Trophoblast cell (in vitro differentiated cells and primary cell): ENCODE data around the gene CAMK2B.

Experiments
- DNase-seq, 2 donors: peaks; one replicate each; pipeline ENCODE4 v3.0.0-alpha.2; 2016
- H2AFZ ChIP-seq: 2 replicates; pipeline ENCODE4 v1.6.1; 2013; ENCODE audit warnings: low read length, moderate library complexity, mild to moderate bottlenecking; ENCODE audit not compliant: insufficient read depth, poor library complexity
- H2AK5ac ChIP-seq: 2 replicates; pipeline ENCODE4 v1.6.1; 2013; ENCODE audit warnings: mild to moderate bottlenecking, low read length
- H2BK120ac ChIP-seq: 2 replicates; pipeline ENCODE4 v1.6.1; 2013; ENCODE audit warnings: low read length, mild to moderate bottlenecking, moderate library complexity; ENCODE audit not compliant: insufficient read depth, poor library complexity
- H2BK12ac ChIP-seq: 2 replicates; pipeline ENCODE4 v1.6.1; 2013; ENCODE audit warnings: mild to moderate bottlenecking, low read length, moderate library complexity
- H2BK5ac ChIP-seq: 2 replicates; pipeline ENCODE4 v1.6.1; 2013; ENCODE audit warnings: low read length, low read depth, moderate library complexity, mild to moderate bottlenecking; ENCODE audit not compliant: poor library complexity
- H3K14ac ChIP-seq: 2 replicates; pipeline ENCODE4 v1.6.1; 2013; ENCODE audit warnings: mild to moderate bottlenecking, low read length
- H3K18ac ChIP-seq: 2 replicates; pipeline ENCODE4 v1.6.1; 2013; ENCODE audit warnings: mild to moderate bottlenecking, low read length
- H3K23ac ChIP-seq: 2 replicates; pipeline ENCODE4 v1.6.1; 2013; ENCODE audit warnings: low read length
- H3K27ac ChIP-seq: 2 replicates; pipeline ENCODE4 v1.5.1; 2013; ENCODE audit warnings: low read depth, mild to moderate bottlenecking, inconsistent platforms, low read length, moderate library complexity
- H3K27me3 ChIP-seq: 2 replicates; pipeline ENCODE4 v1.6.1; 2013; ENCODE audit warnings: inconsistent platforms, mild to moderate bottlenecking, low read length, moderate library complexity; ENCODE audit not compliant: insufficient read depth
- H3K36me3 ChIP-seq, 2 experiments: 1 replicate in 1 of 2; 2 replicates in 1 of 2; pipeline ENCODE4 v1.6.1; 2013; ENCODE audit warnings: low read length in 2 of 2, mild to moderate bottlenecking in 2 of 2, moderate library complexity in 1 of 2; ENCODE audit not compliant: insufficient read depth in 2 of 2, control insufficient read depth in 1 of 2
- H3K4ac ChIP-seq: 2 replicates; pipeline ENCODE4 v1.6.1; 2013; ENCODE audit warnings: low read depth, mild to moderate bottlenecking, low read length, moderate library complexity
- H3K4me1 ChIP-seq, 2 experiments: 1 replicate in 1 of 2; 2 replicates in 1 of 2; pipeline ENCODE4 v1.6.1; 2013; ENCODE audit warnings: low read length in 2 of 2, mild to moderate bottlenecking in 2 of 2, moderate library complexity in 1 of 2; ENCODE audit not compliant: insufficient read depth in 2 of 2, control insufficient read depth in 1 of 2
- H3K4me2 ChIP-seq: 2 replicates; pipeline ENCODE4 v1.6.1; 2013; ENCODE audit warnings: inconsistent platforms, mild to moderate bottlenecking, low read length, moderate library complexity
- H3K4me3 ChIP-seq: 2 replicates; pipeline ENCODE4 v1.5.1; 2013; ENCODE audit warnings: mild to moderate bottlenecking, low read depth, low read length, inconsistent platforms
- H3K79me1 ChIP-seq: one replicate; pipeline ENCODE4 v1.6.1; 2013; ENCODE audit warnings: low read length
- H3K79me2 ChIP-seq: 2 replicates; pipeline ENCODE4 v1.6.1; 2013; ENCODE audit warnings: low read length, mild to moderate bottlenecking; ENCODE audit not compliant: control insufficient read depth, insufficient read depth, poor library complexity
- H3K9ac ChIP-seq: 2 replicates; pipeline ENCODE4 v1.6.1; 2013; ENCODE audit warnings: mild to moderate bottlenecking, low read length
- H3K9me3 ChIP-seq: 2 replicates; pipeline ENCODE4 v1.6.1; 2013; ENCODE audit warnings: low read depth, mild to moderate bottlenecking, control low read depth, inconsistent platforms, low read length; ENCODE audit not compliant: insufficient read depth
- H4K12ac ChIP-seq: 2 replicates; pipeline ENCODE4 v1.6.1; 2013; ENCODE audit warnings: low read depth, mild to moderate bottlenecking, low read length, moderate library complexity
- H4K8ac ChIP-seq: 2 replicates; pipeline ENCODE4 v1.6.1; 2013; ENCODE audit warnings: low read depth, mild to moderate bottlenecking, low read length, moderate library complexity
- H4K91ac ChIP-seq: one replicate; pipeline ENCODE4 v1.6.1; 2013; ENCODE audit warnings: low read depth, mild to moderate bottlenecking, low read length, moderate library complexity
- WGBS: extraction: QIAGEN DNeasy Blood & Tissue Kit; methylation state at CpG from one replicate; pipeline ENCODE4 v1.1.7; 2013; ENCODE audit warnings: missing lambda C conversion rate; ENCODE audit not compliant: insufficient read length, insufficient coverage; ENCODE audit errors: extremely low coverage; 5-methylcytosine and 5-hydroxymethylcytosine counted together

CAMK2B gene

GRCh38 chr7:44284216-44284615 is 41.2 kb downstream of the CAMK2B start:
- Histone ChIP-seq H3K79me2 (no peaks in the 10 kb centered on the region), H2BK5ac (no peak overlapping the region), H3K4ac (no peak overlapping the region), H2AK5ac (no peak overlapping the region), H2AFZ (no peak overlapping the region), H3K36me3 (no peaks in the 10 kb centered on the region), H3K4me3 (no peak overlapping the region), H3K27me3 (no peaks in the 10 kb centered on the region), H3K27ac (no peak overlapping the region), H4K12ac (no peak overlapping the region), H3K23ac (no peak overlapping the region), H3K18ac (no peak overlapping the region), H4K91ac (no peak overlapping the region), H3K79me1 (no peaks in the 10 kb centered on the region), H2BK12ac (no peak overlapping the region), H3K9ac (no peak overlapping the region), H2BK120ac (no peak overlapping the region), H4K8ac (no peak overlapping the region), H3K4me1 (no peaks in the 10 kb centered on the region), H3K9me3 (peaks cover 2% of the 10 kb centered on the region), H3K14ac (no peak overlapping the region), H3K4me2 (no peak overlapping the region)
- whole genome bisulfite sequencing: no CpG with 5 or more reads among the region's 13 CpGs
- no peak for DNase-seq

- no peak overlapping the region for H3K4me3 ChIP-seq
- no peak overlapping the region for H4K12ac ChIP-seq
- no peak overlapping the region for H3K4ac ChIP-seq
- no peak overlapping the region for H2BK12ac ChIP-seq
- no peak overlapping the region for H3K14ac ChIP-seq
- H4K8ac ChIP-seq: no peak overlapping the region
- H2BK5ac ChIP-seq: no peak overlapping the region
- H3K79me1 ChIP-seq: no peaks in the 10 kb centered on the region
- no peak overlapping the region for H2BK120ac ChIP-seq
- DNase-seq: no peak
- no peaks in the 10 kb centered on the region for H3K4me1 ChIP-seq
- no peak overlapping the region for H3K18ac ChIP-seq
- no peak overlapping the region for H4K91ac ChIP-seq
- H2AK5ac ChIP-seq: no peak overlapping the region
- no peak overlapping the region for H3K27ac ChIP-seq
- H3K4me2 ChIP-seq: no peak overlapping the region
- no peaks in the 10 kb centered on the region for H3K79me2 ChIP-seq
- no peak overlapping the region for H2AFZ ChIP-seq
- no peak overlapping the region for H3K9ac ChIP-seq
- H3K27me3 ChIP-seq: no peaks in the 10 kb centered on the region
- peaks cover 2% of the 10 kb centered on the region for H3K9me3 ChIP-seq
- no CpG with 5 or more reads among the region's 15 CpGs for WGBS
- no peak overlapping the region for H3K23ac ChIP-seq
- H3K36me3 ChIP-seq: no peaks in the 10 kb centered on the region
Measured at GRCh38 chr7:44283381-44284211, 41.8 kb downstream of the CAMK2B start.

- H3K9me3 ChIP-seq: peaks cover 2% of the 10 kb centered on the region
- no peak overlapping the region for H4K8ac ChIP-seq
- H3K4me3 ChIP-seq: no peak overlapping the region
- WGBS: no CpG with 5 or more reads among the region's 10 CpGs
- H3K27ac ChIP-seq: no peak overlapping the region
- H3K18ac ChIP-seq: no peak overlapping the region
- H3K79me1 ChIP-seq: no peaks in the 10 kb centered on the region
- H3K36me3 ChIP-seq: no peaks in the 10 kb centered on the region
- H3K4ac ChIP-seq: no peak overlapping the region
- no peak overlapping the region for H2BK5ac ChIP-seq
- DNase-seq: no peak
- H4K12ac ChIP-seq: no peak overlapping the region
- H2BK12ac ChIP-seq: no peak overlapping the region
- H3K4me1 ChIP-seq: no peaks in the 10 kb centered on the region
- H3K9ac ChIP-seq: no peak overlapping the region
- H3K79me2 ChIP-seq: no peaks in the 10 kb centered on the region
- H3K27me3 ChIP-seq: no peaks in the 10 kb centered on the region
- no peak overlapping the region for H4K91ac ChIP-seq
- no peak overlapping the region for H3K4me2 ChIP-seq
- no peak overlapping the region for H3K23ac ChIP-seq
- no peak overlapping the region for H3K14ac ChIP-seq
- no peak overlapping the region for H2AFZ ChIP-seq
- H2AK5ac ChIP-seq: no peak overlapping the region
- no peak overlapping the region for H2BK120ac ChIP-seq
Measured at GRCh38 chr7:44282601-44283171, 42.7 kb downstream of the CAMK2B start.

GRCh38 chr7:44281811-44282600 is 43.4 kb downstream of the CAMK2B start:
- H3K79me2 ChIP-seq: no peaks in the 10 kb centered on the region
- no peak overlapping the region for H2BK120ac ChIP-seq
- no peak overlapping the region for H2AFZ ChIP-seq
- H3K14ac ChIP-seq: no peak overlapping the region
- H3K9me3 ChIP-seq: peaks cover 2% of the 10 kb centered on the region
- no peak overlapping the region for H2AK5ac ChIP-seq
- H3K27me3 ChIP-seq: no peaks in the 10 kb centered on the region
- H2BK12ac ChIP-seq: no peak overlapping the region
- DNase-seq: no peak
- WGBS: no CpG with 5 or more reads among the region's 15 CpGs
- peak overlapping the region; percentile 42 for H3K4me3 ChIP-seq
- H3K27ac ChIP-seq: no peak overlapping the region
- no peaks in the 10 kb centered on the region for H3K79me1 ChIP-seq
- no peaks in the 10 kb centered on the region for H3K36me3 ChIP-seq
- no peak overlapping the region for H3K23ac ChIP-seq
- H3K4ac ChIP-seq: no peak overlapping the region
- no peak overlapping the region for H3K4me2 ChIP-seq
- H3K9ac ChIP-seq: no peak overlapping the region
- H3K18ac ChIP-seq: no peak overlapping the region
- H2BK5ac ChIP-seq: no peak overlapping the region
- H4K8ac ChIP-seq: no peak overlapping the region
- H4K91ac ChIP-seq: no peak overlapping the region
- H3K4me1 ChIP-seq: no peaks in the 10 kb centered on the region
- no peak overlapping the region for H4K12ac ChIP-seq
